ENCODE results near the gene OSCP1.

GRCh38 chr1:36453051-36453450 is 2.8 kb upstream of the OSCP1 start:
- TF ChIP-seq EZH2 (IDR thresholded peaks at IDR 0.05; ENCODE audit: insufficient read depth, poor library complexity, severe bottlenecking), result no peak
- no peak for TF ChIP-seq EZH2phosphoT487 (IDR thresholded peaks at IDR 0.05; ENCODE audit: insufficient read depth, low read depth)
